ENCODE data around the gene COX6A2. TPM values are rescaled to one million over a fixed set of nuclear protein-coding genes. Genes with fewer than 3 reads are reported as not detected.

The COX6A2 gene
- total RNA-seq, 2 experiments from 2014 or later: not detected

DNA sequence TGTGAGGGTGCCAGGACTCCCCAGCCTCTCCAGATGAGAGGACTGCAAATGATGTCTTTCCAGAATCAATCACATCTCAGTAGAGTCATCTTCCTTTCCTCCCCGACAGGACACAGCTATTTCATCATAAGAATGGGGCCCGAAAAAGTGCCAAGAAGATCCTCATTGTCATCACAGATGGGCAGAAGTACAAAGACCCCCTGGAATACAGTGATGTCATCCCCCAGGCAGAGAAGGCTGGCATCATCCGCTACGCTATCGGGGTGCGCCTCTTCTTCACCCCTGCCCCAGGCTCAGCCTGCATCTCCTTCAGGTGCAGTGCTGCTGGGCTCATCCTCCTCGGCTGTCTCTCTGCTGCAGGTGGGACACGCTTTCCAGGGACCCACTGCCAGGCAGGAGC, 20.8 kb downstream of the COX6A2 start:
- Mint-ChIP-seq H3K27ac (no peak overlapping the region), H3K27me3 (no peaks in the 10 kb centered on the region), H3K36me3 (ENCODE audit: low read depth) (no peaks in the 10 kb centered on the region), H3K4me1 (ENCODE audit: low read depth) (no peaks in the 10 kb centered on the region), H3K4me3 (no peak overlapping the region), H3K9me3 (no peaks in the 10 kb centered on the region)
- H3K4me1 ChIP-seq (ENCODE audit: insufficient read depth, low read length): no peaks in the 10 kb centered on the region
- POLR2A ChIA-PET: no interaction called here
- H3K27me3 ChIP-seq (ENCODE audit: control insufficient read depth in 1 of 2, insufficient read depth in 2 of 2, low read length in 2 of 2): no peaks in the 10 kb centered on the region
- CTCF ChIA-PET: no interaction called here
- DNase-seq (no peak), ATAC-seq (ENCODE audit: poor library complexity) (no peak)
- H3K27ac ChIP-seq (ENCODE audit: low read depth in 1 of 2, low read length in 2 of 2): no peak overlapping the region
- TF ChIP-seq, protein P1, sequence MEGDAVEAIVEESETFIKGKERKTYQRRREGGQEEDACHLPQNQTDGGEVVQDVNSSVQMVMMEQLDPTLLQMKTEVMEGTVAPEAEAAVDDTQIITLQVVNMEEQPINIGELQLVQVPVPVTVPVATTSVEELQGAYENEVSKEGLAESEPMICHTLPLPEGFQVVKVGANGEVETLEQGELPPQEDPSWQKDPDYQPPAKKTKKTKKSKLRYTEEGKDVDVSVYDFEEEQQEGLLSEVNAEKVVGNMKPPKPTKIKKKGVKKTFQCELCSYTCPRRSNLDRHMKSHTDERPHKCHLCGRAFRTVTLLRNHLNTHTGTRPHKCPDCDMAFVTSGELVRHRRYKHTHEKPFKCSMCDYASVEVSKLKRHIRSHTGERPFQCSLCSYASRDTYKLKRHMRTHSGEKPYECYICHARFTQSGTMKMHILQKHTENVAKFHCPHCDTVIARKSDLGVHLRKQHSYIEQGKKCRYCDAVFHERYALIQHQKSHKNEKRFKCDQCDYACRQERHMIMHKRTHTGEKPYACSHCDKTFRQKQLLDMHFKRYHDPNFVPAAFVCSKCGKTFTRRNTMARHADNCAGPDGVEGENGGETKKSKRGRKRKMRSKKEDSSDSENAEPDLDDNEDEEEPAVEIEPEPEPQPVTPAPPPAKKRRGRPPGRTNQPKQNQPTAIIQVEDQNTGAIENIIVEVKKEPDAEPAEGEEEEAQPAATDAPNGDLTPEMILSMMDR (IDR thresholded peaks at IDR 0.05): no peak
- intact Hi-C loops (cut with DNase I, micrococcal nuclease): loop anchor here in 1 of 2 experiments (10.0 kb wide), 1 partner anchor 163 kb away; no protein-coding TSS in a partner anchor
- no peaks in the 10 kb centered on the region for H3K36me3 ChIP-seq (ENCODE audit: insufficient read depth, low read length)
- H3K9me3 ChIP-seq (ENCODE audit: control insufficient read depth in 1 of 2, insufficient read depth in 1 of 2, low read length in 2 of 2): no peaks in the 10 kb centered on the region
- no peak overlapping the region for H3K4me3 ChIP-seq (ENCODE audit: low read length)

DNA sequence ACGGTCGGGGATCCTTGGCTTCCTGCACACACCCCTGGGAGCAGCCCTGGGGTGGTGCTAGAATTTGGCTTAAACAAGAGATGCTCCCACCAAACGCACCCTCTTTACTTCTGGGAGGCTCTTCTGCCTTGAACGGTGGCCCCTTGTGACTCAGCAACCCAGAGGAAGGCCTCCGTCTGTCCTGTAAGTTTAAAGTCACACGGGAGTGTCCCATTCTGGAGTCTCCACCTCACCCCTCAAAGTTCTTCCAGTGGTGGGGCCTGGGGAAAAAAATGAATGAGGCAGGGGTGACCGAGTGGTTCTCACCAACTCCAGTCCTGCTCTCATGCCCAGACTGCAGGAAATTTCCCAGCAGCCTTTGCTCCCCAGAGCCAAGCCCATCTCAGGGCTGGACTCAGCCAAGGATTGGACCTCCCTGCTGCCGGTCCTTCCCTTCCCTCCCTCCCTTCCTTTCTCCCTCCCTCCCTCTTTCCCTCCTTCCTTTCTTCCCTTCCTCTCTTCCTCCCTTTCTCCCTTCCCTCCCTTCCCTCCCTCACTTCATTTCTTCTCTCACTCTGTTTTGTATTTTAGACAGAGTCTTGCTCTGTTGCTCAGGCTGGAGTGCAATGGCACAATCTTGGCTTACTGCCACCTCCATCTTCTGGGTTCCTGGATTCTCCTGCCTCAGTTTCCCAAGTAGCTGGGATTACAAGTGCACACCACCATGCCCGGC, 23.7 kb downstream of the COX6A2 start:
- CTCF ChIA-PET: no interaction called here
- TF ChIP-seq, protein P1 (IDR thresholded peaks at IDR 0.05): no peak
- H3K9me3 ChIP-seq (ENCODE audit: control insufficient read depth in 1 of 2, insufficient read depth in 1 of 2, low read length in 2 of 2): peaks cover 0 to 9% of the 10 kb centered on the region in 2 experiments
- H3K4me1 Mint-ChIP-seq (ENCODE audit: low read depth): no peaks in the 10 kb centered on the region
- no peaks in the 10 kb centered on the region for H3K36me3 Mint-ChIP-seq (ENCODE audit: low read depth)
- H3K9me3 Mint-ChIP-seq: peaks cover 2% of the 10 kb centered on the region
- no peak overlapping the region for H3K27ac ChIP-seq (ENCODE audit: low read depth in 1 of 2, low read length in 2 of 2)
- POLR2A ChIA-PET: no interaction called here
- no peak for ATAC-seq (ENCODE audit: poor library complexity)
- no peak overlapping the region for H3K27ac Mint-ChIP-seq
- no peaks in the 10 kb centered on the region for H3K36me3 ChIP-seq (ENCODE audit: insufficient read depth, low read length)
- no peak for DNase-seq
- no peak overlapping the region for H3K4me3 Mint-ChIP-seq
- peaks cover 10% of the 10 kb centered on the region for H3K4me1 ChIP-seq (ENCODE audit: insufficient read depth, low read length)
- H3K27me3 Mint-ChIP-seq: no peaks in the 10 kb centered on the region
- intact Hi-C loops (cut with DNase I, micrococcal nuclease): loop anchor here in 1 of 2 experiments (10.0 kb wide), 1 partner anchor 160 kb away; no protein-coding TSS in a partner anchor
- no peak overlapping the region for H3K4me3 ChIP-seq (ENCODE audit: low read length)
- H3K27me3 ChIP-seq (ENCODE audit: control insufficient read depth in 1 of 2, insufficient read depth in 2 of 2, low read length in 2 of 2): no peaks in the 10 kb centered on the region

DNA sequence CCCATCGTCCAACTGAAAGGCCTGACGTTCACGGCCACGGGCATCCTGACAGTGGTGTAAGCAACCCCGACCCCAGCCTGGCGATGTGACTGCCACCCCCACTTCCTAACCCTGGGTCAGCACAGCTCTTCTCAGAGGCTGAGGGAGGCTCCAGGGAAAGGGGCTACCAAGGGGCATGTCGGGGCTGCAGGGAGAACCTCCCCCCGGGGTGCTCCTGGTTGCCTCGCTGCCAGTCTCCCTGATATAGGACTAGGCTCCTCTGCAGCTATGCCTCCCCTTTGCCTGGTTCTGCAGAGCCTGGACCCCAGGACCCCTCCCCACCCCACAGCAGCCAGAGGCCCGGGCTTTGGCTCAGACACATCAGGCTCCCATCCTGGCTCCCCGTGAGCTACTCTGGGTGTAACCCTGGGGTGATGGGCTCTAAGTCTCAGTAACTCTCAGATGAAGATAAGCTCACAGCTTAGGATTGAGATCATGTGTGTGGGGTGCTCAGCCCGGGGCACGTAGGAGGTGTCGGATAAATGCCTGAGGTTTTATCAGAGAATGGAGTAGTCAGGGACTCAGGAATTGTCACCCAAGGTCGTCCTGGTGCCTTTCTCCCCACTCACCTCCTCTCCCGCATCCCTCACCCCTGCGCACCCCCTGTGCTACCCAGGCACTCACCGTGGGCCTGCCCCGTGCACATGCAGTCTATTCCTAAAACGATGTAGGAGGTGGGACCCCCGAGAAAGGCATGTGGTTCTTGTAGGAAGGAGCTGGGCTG, 24.4 kb downstream of the COX6A2 start:
- DNase-seq: no peak
- Mint-ChIP-seq H3K27ac (no peak overlapping the region), H3K9me3 (peaks cover 2% of the 10 kb centered on the region), H3K4me1 (ENCODE audit: low read depth) (no peaks in the 10 kb centered on the region), H3K36me3 (ENCODE audit: low read depth) (no peaks in the 10 kb centered on the region), H3K27me3 (no peaks in the 10 kb centered on the region), H3K4me3 (no peak overlapping the region)
- POLR2A ChIA-PET: no interaction called here
- intact Hi-C loops (cut with DNase I, micrococcal nuclease): loop anchor here in 1 of 2 experiments (10.0 kb wide), 1 partner anchor 159 kb away; no protein-coding TSS in a partner anchor
- no peak for ATAC-seq (ENCODE audit: poor library complexity)
- Histone ChIP-seq H3K4me3 (ENCODE audit: low read length) (no peak overlapping the region), H3K4me1 (ENCODE audit: insufficient read depth, low read length) (peaks cover 11% of the 10 kb centered on the region), H3K36me3 (ENCODE audit: insufficient read depth, low read length) (no peaks in the 10 kb centered on the region), H3K27me3 (ENCODE audit: control insufficient read depth in 1 of 2, insufficient read depth in 2 of 2, low read length in 2 of 2) (no peaks in the 10 kb centered on the region), H3K27ac (ENCODE audit: low read depth in 1 of 2, low read length in 2 of 2) (no peak overlapping the region), H3K9me3 (ENCODE audit: control insufficient read depth in 1 of 2, insufficient read depth in 1 of 2, low read length in 2 of 2) (peaks cover 0 to 14% of the 10 kb centered on the region in 2 experiments)
- TF ChIP-seq, protein P1 (IDR thresholded peaks at IDR 0.05): no peak
- CTCF ChIA-PET: no interaction called here
